GM12891 (cell line): ENCODE data around the gene SEMA3A.

ENCODE experiments used
- POLR2A ChIP-seq: IDR thresholded peaks from 2 replicates; pipeline ENCODE4 v1.6.1; 2011; ENCODE audit warnings: low read depth, low read length, control low read depth
- POLR2AphosphoS5 ChIP-seq: IDR thresholded peaks from 2 replicates; pipeline ENCODE4 v1.6.1; 2011; ENCODE audit warnings: low read depth, low read length, control low read depth
- SPI1 ChIP-seq: IDR thresholded peaks from 2 replicates; pipeline ENCODE4 v1.6.1; 2011; ENCODE audit warnings: low read depth, low read length, control low read depth
- TAF1 ChIP-seq: IDR thresholded peaks from 2 replicates; pipeline ENCODE4 v1.6.1; 2011; ENCODE audit warnings: low read depth, low read length, control low read depth

DNA sequence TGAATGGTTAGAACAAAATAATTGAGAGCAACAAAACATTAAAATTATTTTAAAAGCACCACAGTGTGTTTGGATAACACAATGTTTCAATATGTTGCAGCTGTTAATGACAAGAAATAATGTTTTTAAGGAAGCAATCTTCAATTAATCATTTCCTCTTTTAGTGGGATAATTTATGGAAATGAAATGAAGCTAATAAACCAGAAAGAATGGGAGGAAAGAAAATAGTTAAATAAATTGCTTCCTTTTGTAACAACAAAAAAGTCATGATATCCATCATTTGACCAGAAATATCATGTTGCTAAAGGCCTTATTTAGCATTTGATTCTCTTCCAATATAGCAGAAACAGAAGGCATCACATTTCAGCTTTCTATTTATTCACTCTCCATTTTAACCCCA lies 224.5 kb downstream of the SEMA3A start:
- TF ChIP-seq POLR2A = no peak
- TF ChIP-seq POLR2AphosphoS5 = no peak
- TF ChIP-seq TAF1 = no peak
- TF ChIP-seq SPI1 = no peak
